Muscle layer of duodenum (tissue), 2 donors: ENCODE data around the gene COL5A1.
"Not testable (repeated sequence)": the region's sequence is repeated elsewhere in the genome, so short reads cannot be mapped to it uniquely, and the experiment has no call there.

Experiments used
- H3K27ac ChIP-seq: one replicate; pipeline ENCODE4 v1.7.0; 2013; ENCODE audit warnings: mild to moderate bottlenecking, low read length
- H3K27me3 ChIP-seq: one replicate; pipeline ENCODE4 v1.7.0; 2013; ENCODE audit warnings: low read depth, mild to moderate bottlenecking, control low read depth, low read length
- H3K36me3 ChIP-seq, 2 donors: one replicate each; pipeline ENCODE4 v1.7.0; 2013; ENCODE audit warnings: low read length in 2 of 2, control low read depth in 1 of 2, mild to moderate bottlenecking in 1 of 2; ENCODE audit not compliant: insufficient read depth in 2 of 2, control insufficient read depth in 1 of 2
- H3K4me1 ChIP-seq, 2 donors: one replicate each; pipeline ENCODE4 v1.7.0; 2013; ENCODE audit warnings: low read length in 2 of 2, mild to moderate bottlenecking in 2 of 2, control low read depth in 1 of 2, moderate library complexity in 1 of 2; ENCODE audit not compliant: insufficient read depth in 2 of 2, control insufficient read depth in 1 of 2
- H3K4me3 ChIP-seq, 2 donors: one replicate each; pipeline ENCODE4 v1.7.0; 2013; ENCODE audit warnings: low read length in 2 of 2, low read depth in 1 of 2, mild to moderate bottlenecking in 1 of 2
- H3K9me3 ChIP-seq, 2 donors: one replicate each; pipeline ENCODE4 v1.7.0; 2013; ENCODE audit warnings: low read length in 2 of 2, control low read depth in 1 of 2, mild to moderate bottlenecking in 1 of 2; ENCODE audit not compliant: control insufficient read depth in 1 of 2
- donor health status: healthy.

COL5A1 gene

DNA sequence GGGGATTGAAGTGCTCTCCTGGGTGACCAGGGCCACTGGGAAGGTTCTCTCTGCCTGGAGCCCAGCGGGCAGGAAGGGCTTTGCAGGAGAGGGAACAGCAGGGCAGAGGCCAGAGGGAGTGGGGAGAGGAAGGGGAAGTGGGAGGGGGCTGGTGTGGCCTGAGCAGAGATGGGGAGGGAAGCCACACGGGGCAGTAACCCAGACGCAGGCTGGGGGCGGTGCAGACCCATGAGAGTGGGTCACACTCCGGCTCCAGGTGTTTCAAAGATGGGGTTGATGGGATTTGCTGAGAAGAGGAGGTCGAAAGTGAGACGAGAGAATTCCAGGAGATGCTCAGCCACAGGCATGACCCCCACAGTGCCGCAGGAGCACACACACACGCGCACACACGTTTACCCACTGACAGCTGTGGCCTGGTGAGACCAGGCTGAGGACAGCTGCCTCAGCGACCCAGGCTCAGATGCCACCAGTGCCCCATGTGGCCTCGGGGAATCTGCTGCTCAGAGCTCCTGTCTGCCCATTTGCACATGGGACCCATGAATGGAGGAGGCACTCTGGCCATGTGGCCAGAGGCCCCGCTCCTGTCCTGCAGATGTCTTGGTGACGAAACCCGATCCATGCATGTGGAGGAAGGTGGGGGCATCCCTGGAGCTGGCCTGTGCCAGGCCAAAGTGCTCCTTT lies 206.3 kb downstream of the COL5A1 start:
- no peak overlapping the region for H3K27ac ChIP-seq

DNA sequence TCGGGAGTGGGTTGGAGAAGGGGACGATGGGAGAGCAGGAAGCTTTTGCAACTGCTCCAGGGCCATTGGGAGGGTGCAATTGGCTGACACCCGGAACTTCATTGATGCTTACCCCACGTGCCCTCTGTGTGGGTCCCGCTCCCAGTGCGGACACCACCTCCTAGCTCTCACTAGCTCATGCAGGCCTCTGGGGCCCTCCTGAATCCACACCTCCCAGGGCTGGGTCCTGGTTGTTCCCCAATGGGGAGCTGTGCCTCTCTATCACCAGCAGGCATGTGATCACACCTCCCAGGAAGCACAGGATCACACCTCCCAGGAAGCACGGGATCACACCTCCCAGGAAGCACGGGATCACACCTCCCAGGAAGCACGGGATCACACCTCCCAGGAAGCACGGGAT lies 206.9 kb downstream of the COL5A1 start:
- Histone ChIP-seq H3K4me1 (no peaks in the 10 kb centered on the region), H3K36me3 (peaks cover 0 to 9% of the 10 kb centered on the region in 2 donors), H3K9me3 (peaks cover 0 to 2% of the 10 kb centered on the region in 2 donors), H3K4me3 (no peak overlapping the region), H3K27me3 (no peaks in the 10 kb centered on the region), H3K27ac (no peak overlapping the region)

More for the DNA sequence above, 206.3 kb downstream of the COL5A1 start:
- H3K36me3 ChIP-seq: peaks cover 0 to 15% of the 10 kb centered on the region in 2 donors
- H3K4me3 ChIP-seq: no peak overlapping the region
- H3K27me3 ChIP-seq: no peaks in the 10 kb centered on the region
- no peaks in the 10 kb centered on the region for H3K4me1 ChIP-seq
- peaks cover 0 to 2% of the 10 kb centered on the region in 2 donors for H3K9me3 ChIP-seq

DNA sequence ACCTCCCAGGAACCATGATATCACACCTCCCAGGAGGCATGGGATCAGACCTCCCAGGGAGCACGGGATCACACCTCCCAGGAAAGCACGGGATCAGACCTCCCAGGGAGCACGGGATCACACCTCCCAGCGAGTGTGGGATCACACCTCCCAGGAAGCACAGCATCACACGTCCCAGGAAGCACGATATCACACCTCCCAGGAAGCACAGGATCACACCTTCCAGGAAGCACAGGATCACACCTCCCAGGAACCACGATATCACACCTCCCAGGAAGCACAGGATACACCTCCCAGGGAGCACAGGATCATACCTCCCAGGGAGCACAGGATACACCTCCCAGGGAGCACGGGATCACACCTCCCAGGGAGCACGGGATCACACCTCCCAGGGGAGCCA lies 209.0 kb downstream of the COL5A1 start:
- H3K9me3 ChIP-seq: peaks cover 0 to 2% of the 10 kb centered on the region in 2 donors
- H3K27me3 ChIP-seq: no peaks in the 10 kb centered on the region
- H3K4me3 ChIP-seq: no peak overlapping the region
- no peak overlapping the region for H3K27ac ChIP-seq
- H3K4me1 ChIP-seq: no peaks in the 10 kb centered on the region
- H3K36me3 ChIP-seq: no peaks in the 10 kb centered on the region

DNA sequence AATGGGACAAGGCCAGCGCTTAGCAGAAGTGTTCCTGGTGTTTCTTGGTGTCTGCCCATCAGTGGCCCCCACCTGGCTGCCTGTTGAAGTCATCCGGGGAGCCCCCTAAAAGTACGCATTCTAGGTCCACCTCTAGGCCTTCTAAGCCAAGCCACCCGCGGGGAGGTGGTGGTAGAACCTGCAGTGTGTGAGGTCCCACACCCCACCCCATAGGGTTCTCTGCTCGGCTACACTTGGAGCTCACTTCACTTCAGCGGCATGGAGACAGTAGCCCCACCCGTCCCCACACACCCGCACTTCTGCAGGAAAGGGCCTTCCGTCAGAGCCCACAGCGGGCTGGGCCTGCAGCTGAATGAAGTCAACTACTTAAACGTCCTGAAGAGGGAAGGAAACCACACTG lies 209.4 kb downstream of the COL5A1 start:
- Histone ChIP-seq H3K27ac (no peak overlapping the region), H3K4me3 (no peak overlapping the region), H3K9me3 (peaks cover 0 to 2% of the 10 kb centered on the region in 2 donors), H3K27me3 (no peaks in the 10 kb centered on the region), H3K36me3 (no peaks in the 10 kb centered on the region), H3K4me1 (no peaks in the 10 kb centered on the region)

DNA sequence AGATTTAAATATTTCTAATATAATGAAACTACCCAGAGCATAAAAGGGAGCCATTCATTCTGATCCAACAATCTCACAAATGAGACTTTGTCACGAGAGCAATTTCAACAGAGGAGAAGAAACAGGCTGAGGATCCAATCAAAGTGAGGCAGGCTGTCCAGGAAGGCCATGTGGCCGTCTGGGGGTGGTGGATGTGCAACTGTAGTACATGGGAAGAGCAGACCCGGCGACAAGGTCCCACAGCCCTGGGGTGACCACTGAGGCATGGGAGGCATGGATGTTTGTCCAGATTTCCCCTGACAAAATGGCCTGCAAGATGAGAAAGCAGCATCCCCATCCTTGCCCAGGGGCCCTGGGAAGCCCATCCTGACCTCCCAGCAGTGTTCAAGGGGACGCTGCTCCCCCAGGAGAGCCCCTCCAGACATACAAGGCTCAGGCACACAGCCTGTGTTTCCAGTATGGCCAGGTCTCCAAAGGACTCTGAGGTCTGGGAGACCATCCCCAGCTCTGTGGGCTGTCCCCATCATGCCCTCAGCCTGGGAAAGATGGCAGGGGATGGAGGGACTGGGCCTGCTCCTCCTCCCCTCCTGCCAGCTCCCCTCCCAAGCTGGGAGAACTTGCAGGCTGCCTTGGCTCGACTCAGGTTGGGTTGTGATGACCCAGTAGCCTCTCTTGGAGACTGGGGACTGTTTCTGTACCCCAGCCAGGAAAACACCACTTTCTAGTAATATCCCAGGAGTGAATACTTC lies 211.5 kb downstream of the COL5A1 start:
- Histone ChIP-seq H3K27ac (no peak overlapping the region), H3K27me3 (no peaks in the 10 kb centered on the region), H3K9me3 (peaks cover 0 to 2% of the 10 kb centered on the region in 2 donors), H3K36me3 (no peaks in the 10 kb centered on the region), H3K4me1 (no peaks in the 10 kb centered on the region), H3K4me3 (no peak overlapping the region)

DNA sequence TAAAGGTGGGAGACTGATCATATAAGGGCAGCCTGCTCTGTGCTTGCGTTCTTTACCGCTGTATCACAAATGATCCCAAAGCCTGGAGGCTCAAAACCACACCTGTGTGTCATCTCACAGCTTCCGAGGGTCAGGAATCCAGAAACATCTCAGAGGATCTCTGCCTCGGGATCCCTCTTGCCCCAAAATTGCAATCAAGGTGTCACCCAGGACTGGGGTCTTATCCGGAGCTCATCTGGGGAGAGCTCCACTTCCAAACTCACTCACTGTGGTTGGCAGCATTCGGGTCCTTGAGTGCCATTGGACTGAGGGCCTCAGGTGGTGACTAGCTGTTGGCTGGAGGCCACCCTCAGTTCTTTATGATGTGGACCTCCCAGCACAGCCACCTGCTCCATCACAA lies 212.3 kb downstream of the COL5A1 start:
- H3K27ac ChIP-seq: no peak overlapping the region
- H3K4me1 ChIP-seq: no peaks in the 10 kb centered on the region
- no peaks in the 10 kb centered on the region for H3K27me3 ChIP-seq
- no peak overlapping the region for H3K4me3 ChIP-seq
- no peaks in the 10 kb centered on the region for H3K36me3 ChIP-seq
- H3K9me3 ChIP-seq: peaks cover 0 to 2% of the 10 kb centered on the region in 2 donors

DNA sequence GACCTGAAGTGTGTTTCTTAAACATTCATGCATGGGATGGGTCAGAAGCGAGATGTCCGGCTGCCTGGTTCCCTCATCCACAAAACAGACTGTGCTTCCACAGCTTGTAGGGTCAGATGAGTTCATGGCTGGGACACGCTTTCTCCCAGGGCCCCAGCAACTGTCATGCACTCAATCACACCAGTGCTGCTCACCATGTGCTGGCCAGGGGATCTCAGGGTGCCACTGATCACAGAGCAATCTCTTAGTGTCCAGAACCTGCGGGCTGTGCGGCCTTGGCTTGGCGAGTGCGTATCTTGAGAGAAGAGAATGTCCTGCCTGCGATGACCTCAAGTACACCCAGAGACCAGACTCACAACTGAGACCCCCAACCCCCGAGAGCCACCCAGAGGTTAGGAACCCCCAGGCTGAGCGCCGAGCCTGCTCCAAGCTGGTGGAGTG lies 213.0 kb downstream of the COL5A1 start:
- H3K4me3 ChIP-seq: no peak overlapping the region
- no peaks in the 10 kb centered on the region for H3K27me3 ChIP-seq
- peaks cover 0 to 2% of the 10 kb centered on the region in 2 donors for H3K9me3 ChIP-seq
- no peaks in the 10 kb centered on the region for H3K36me3 ChIP-seq
- no peak overlapping the region for H3K27ac ChIP-seq
- no peaks in the 10 kb centered on the region for H3K4me1 ChIP-seq

DNA sequence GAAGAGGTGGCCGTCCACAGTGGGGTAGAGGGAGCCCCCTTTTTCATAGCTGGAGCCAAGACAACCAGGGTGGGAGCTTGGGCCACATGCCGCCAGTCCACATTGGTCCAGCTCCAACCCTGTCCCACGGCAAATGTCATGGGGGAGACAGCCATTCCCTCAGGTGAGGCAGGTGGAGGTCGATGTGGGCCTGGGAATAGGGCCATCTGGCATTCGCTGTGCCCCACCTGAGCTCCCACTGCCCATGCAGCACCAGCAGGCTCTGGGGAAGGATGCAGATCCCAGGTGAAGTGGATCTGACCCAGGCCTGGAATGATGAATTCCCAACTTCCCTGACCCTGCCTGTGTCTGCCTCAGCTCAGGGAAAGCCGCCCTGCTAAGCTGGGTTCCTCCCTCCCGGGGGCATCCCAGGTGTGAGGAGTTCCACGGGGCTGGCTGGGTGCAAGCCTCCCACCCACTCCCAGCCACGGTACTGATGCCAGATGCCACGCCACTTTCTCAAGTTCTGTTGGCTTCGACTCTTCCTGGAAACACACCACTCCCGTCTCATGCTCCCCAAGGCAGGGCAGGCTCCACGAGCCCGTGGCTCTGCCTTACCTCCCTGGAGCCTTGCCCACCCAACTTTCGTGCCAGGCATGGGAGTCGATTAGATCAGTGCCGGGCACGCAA lies 213.8 kb downstream of the COL5A1 start:
- no peaks in the 10 kb centered on the region for H3K9me3 ChIP-seq
- no peak overlapping the region for H3K27ac ChIP-seq
- H3K36me3 ChIP-seq: no peaks in the 10 kb centered on the region
- H3K4me1 ChIP-seq: no peaks in the 10 kb centered on the region
- no peak overlapping the region for H3K4me3 ChIP-seq
- no peaks in the 10 kb centered on the region for H3K27me3 ChIP-seq

DNA sequence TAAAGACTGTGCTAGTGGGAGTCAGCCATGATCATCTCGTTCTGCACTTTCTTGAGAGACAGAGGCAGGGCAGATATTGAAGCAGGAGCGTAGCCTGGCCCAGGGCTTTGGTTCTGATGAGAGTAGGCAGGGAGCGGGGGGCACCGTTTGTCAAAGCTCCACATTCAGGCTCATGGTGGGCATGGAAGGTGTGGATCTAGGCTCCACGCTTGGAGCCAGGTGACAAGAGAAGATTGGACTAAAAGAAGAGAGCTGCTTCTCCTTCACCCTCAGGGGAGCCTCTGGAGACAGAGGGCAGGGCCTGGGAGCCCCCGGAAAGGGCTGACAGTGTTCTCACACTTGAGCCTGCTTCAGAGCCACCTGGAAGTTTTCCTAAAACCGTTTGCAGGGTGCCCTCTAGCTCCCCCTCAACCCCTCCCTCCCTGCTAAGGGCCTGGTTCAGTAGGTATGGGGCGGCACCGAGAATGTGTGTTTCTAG lies 214.3 kb downstream of the COL5A1 start:
- H3K36me3 ChIP-seq: no peaks in the 10 kb centered on the region
- no peaks in the 10 kb centered on the region for H3K9me3 ChIP-seq
- H3K4me1 ChIP-seq: no peaks in the 10 kb centered on the region
- H3K4me3 ChIP-seq: no peak overlapping the region
- H3K27ac ChIP-seq: no peak overlapping the region
- H3K27me3 ChIP-seq: no peaks in the 10 kb centered on the region

DNA sequence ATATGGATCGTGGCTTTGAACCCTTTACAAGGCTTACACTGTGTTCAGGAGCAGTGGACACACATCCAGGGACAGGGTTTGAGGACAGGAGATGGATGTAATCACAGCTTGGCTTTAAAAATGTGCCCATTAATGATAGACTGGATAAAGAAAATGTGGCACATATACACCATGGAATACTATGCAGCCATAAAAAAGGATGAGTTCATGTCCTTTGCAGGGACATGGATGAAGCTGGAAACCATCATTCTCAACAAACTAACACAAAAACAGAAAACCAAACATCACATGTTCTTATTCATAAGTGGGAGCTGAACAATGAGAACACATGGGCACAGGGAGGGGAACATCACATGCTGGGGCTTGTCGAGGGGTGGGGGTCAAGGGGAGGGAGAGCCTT lies 215.8 kb downstream of the COL5A1 start:
- not testable (repeated sequence) for H3K27ac ChIP-seq, H3K4me3 ChIP-seq, H3K36me3 ChIP-seq, H3K4me1 ChIP-seq, H3K9me3 ChIP-seq, H3K27me3 ChIP-seq

DNA sequence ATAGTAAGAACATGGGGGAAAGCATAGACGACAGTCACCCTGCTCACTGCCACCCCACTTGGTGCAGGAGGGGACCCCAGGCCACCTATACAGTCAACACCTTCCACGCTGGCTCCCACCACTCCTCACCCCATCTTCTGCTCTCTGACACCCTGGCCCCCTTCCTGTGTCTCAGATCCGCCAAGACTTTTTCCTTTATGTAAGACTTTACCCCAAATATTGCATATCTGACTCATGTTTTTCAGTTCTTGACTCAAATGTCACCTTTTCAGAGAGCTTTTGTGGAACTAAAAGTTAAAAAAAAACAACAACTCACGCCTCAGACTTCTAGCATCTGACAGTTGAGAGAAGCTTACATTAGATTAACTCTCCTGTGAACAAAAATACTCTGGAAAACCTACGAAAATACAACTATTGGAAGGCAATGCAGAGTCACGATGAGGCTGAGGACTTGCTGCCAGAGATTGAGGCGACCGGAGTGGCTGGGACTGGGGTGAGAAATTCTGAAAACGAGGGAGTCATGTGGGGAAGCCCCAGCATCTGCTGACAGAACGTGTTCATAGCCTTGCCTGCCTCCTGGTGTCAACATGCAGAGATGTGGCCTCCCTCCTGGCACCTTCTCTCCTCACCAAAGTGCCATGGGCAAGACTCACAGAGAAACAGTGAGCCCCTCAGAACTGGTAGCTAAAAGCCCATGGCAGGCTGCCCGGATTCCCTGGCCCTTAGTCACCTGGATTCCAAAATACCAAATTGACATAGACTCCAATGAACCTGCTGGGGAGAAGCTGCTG lies 216.6 kb downstream of the COL5A1 start:
- Histone ChIP-seq H3K27ac (no peak overlapping the region), H3K27me3 (no peaks in the 10 kb centered on the region), H3K9me3 (no peaks in the 10 kb centered on the region), H3K4me1 (no peaks in the 10 kb centered on the region), H3K36me3 (no peaks in the 10 kb centered on the region), H3K4me3 (no peak overlapping the region)
